ENCODE results near the gene SH2D1B.
"Not testable (repeated sequence)": the region's sequence is repeated elsewhere in the genome, so short reads cannot be mapped to it uniquely, and the experiment has no call there.

The SH2D1B gene

GRCh38 chr1:162412002-162412401 is at the start of gene SH2D1B:
SH2D1B (minus strand) TSS chr1:162412136; CDS start chr1:162412016, 120 bp downstream.
- DNase-seq (ENCODE audit: low read depth) = no peak

- no peak for DNase-seq (ENCODE audit: low read depth)
These were observed 46.3 kb upstream of the SH2D1B start for GRCh38 chr1:162458236-162458635.

GRCh38 chr1:162456323-162456722 is 44.4 kb upstream of the SH2D1B start:
- DNase-seq (ENCODE audit: low read depth) = no peak

GRCh38 chr1:162454361-162454760 is 42.4 kb upstream of the SH2D1B start:
- not testable (repeated sequence) for DNase-seq (ENCODE audit: low read depth)

- no peak for DNase-seq (ENCODE audit: low read depth)
These were observed 35.0 kb upstream of the SH2D1B start for GRCh38 chr1:162446946-162447345.

- no peak for DNase-seq (ENCODE audit: low read depth)
These were observed 33.0 kb upstream of the SH2D1B start for GRCh38 chr1:162444903-162445302.

- DNase-seq (ENCODE audit: low read depth) = not testable (repeated sequence)
These were observed 21.2 kb upstream of the SH2D1B start for GRCh38 chr1:162432977-162433713.

GRCh38 chr1:162430583-162430982 is 18.6 kb upstream of the SH2D1B start:
- no peak for DNase-seq (ENCODE audit: low read depth)

- no peak for DNase-seq (ENCODE audit: low read depth)
These were observed 10.9 kb upstream of the SH2D1B start for GRCh38 chr1:162422662-162423375.

- no peak for DNase-seq (ENCODE audit: low read depth)
These were observed 9.6 kb upstream of the SH2D1B start for GRCh38 chr1:162421258-162422164.

- no peak for DNase-seq (ENCODE audit: low read depth)
These were observed 8.2 kb upstream of the SH2D1B start for GRCh38 chr1:162420120-162420519.

- DNase-seq (ENCODE audit: low read depth) = not testable (repeated sequence)
These were observed 7.6 kb upstream of the SH2D1B start for GRCh38 chr1:162419450-162419931.

GRCh38 chr1:162418584-162418983 is 6.6 kb upstream of the SH2D1B start:
- DNase-seq (ENCODE audit: low read depth) = not testable (repeated sequence)

GRCh38 chr1:162417650-162418049 is 5.7 kb upstream of the SH2D1B start:
- DNase-seq (ENCODE audit: low read depth) = no peak

GRCh38 chr1:162416909-162417308 is 5.0 kb upstream of the SH2D1B start:
- DNase-seq (ENCODE audit: low read depth) = no peak

- DNase-seq (ENCODE audit: low read depth) = no peak
These were observed 4.3 kb upstream of the SH2D1B start for GRCh38 chr1:162416215-162416614.

- no peak for DNase-seq (ENCODE audit: low read depth)
These were observed 4.4 kb downstream of the SH2D1B start for GRCh38 chr1:162407539-162407938.

GRCh38 chr1:162406811-162407210 is 5.1 kb downstream of the SH2D1B start:
- DNase-seq (ENCODE audit: low read depth) = no peak

GRCh38 chr1:162405800-162406199 is 6.1 kb downstream of the SH2D1B start:
- no peak for DNase-seq (ENCODE audit: low read depth)

GRCh38 chr1:162404550-162405160 is 7.3 kb downstream of the SH2D1B start:
- DNase-seq (ENCODE audit: low read depth) = peak; percentile 30

- no peak for DNase-seq (ENCODE audit: low read depth)
These were observed 11.1 kb downstream of the SH2D1B start for GRCh38 chr1:162400790-162401355.

All from GM04503 (cell line).